HepG2 (cell line): ENCODE data around the gene RBBP8NL. TPM values are rescaled to one million over a fixed set of nuclear protein-coding genes. Genes with fewer than 3 reads are reported as not detected.
A peak's percentile ranks its signal among the peaks of the same experiment; 100 is the strongest.

Experiments used
- ATAC-seq: fragments of 200-7000 bp; cut with Tn5 transposase; 3 replicates; pipeline ENCODE4 v1.9.1; 2020; ENCODE audit warnings: mild to moderate bottlenecking, moderate library complexity
- BruUV-seq: library from RNA; stranded (reverse); fragments of 400-500 nt; replicated peaks from 2 replicates; lab custom pipeline; 2021; lab: Mats Ljungman, UMichigan
- CTCF ChIA-PET: fragments of 300-600 bp; formaldehyde crosslinking; extraction: SDS; loops from one replicate; lab custom pipeline; 2021; ENCODE audit warnings: low total read pairs, inconsistent platforms, low intra/inter-chr PET ratio; lab: Yijun Ruan, JAX
- POLR2A ChIA-PET: fragments of 350-600 bp; sonication (Branson Sonifier 250); formaldehyde crosslinking; loops from one replicate; lab custom pipeline; 2020; ENCODE audit warnings: antibody characterized with exemption, inconsistent platforms; lab: Yijun Ruan, JAX
- DNase-seq: peaks from one replicate; pipeline ENCODE4 v3.0.0-alpha.2; 2015; ENCODE audit warnings: low spot score
- FAIRE-seq: peaks from 3 replicates; lab custom pipeline; 2011; peaks lifted over from hg19 to GRCh38; lab: Jason Lieb, UNC
- H2AFZ ChIP-seq: one replicate; pipeline ENCODE4 v1.6.1; 2011; ENCODE audit warnings: low read length, inconsistent platforms
- H3K27ac ChIP-seq: fragments of 300-600 bp; 3 replicates; pipeline ENCODE4 v1.8.0; 2011; ENCODE audit warnings: mixed run types, mild to moderate bottlenecking, mixed read lengths, low read length, inconsistent platforms; ENCODE audit not compliant: insufficient read depth; ENCODE audit errors: extremely low read length
- H3K27me3 ChIP-seq, 2 experiments: fragments of 200-600 bp in 1 of 2; 2 replicates in 1 of 2; 3 replicates in 1 of 2; pipeline versions ENCODE4 v1.6.0 to v1.8.0; 2011; ENCODE audit warnings: low read length in 2 of 2, mild to moderate bottlenecking in 2 of 2, moderate library complexity in 2 of 2, inconsistent platforms in 1 of 2; ENCODE audit not compliant: insufficient read depth in 2 of 2, control insufficient read depth in 1 of 2
- H3K36me3 ChIP-seq, 2 experiments: fragments of 200-600 bp in 1 of 2; replicated peaks in 1 of 2; 2 replicates in 1 of 2; 3 replicates in 1 of 2; pipeline versions ENCODE4 v1.5.1 to v1.8.0; 2011; ENCODE audit warnings: low read length in 2 of 2, inconsistent platforms in 1 of 2; ENCODE audit not compliant: insufficient read depth in 2 of 2, control insufficient read depth in 1 of 2
- H3K4me1 ChIP-seq: 2 replicates; pipeline ENCODE4 v1.5.1; 2012; ENCODE audit warnings: low read length, inconsistent platforms; ENCODE audit not compliant: insufficient read depth
- H3K4me2 ChIP-seq: 2 replicates; pipeline ENCODE4 v1.6.0; 2011; ENCODE audit warnings: low read depth, low read length, inconsistent platforms
- H3K4me3 ChIP-seq, 3 experiments: fragments of 200-600 bp in 1 of 3; sonication (generic), shearing (Covaris generic) in 1 of 3; replicated peaks in 1 of 3; 2 replicates each; pipeline ENCODE4 v1.5.1; 2011 to 2016; ENCODE audit warnings: low read length in 3 of 3, inconsistent platforms in 2 of 3, low read depth in 2 of 3, mild to moderate bottlenecking in 2 of 3, control low read depth in 1 of 3, mixed read lengths in 1 of 3; ENCODE audit not compliant: insufficient read depth in 1 of 3
- H3K79me2 ChIP-seq: one replicate; pipeline ENCODE4 v1.6.1; 2011; ENCODE audit warnings: low read length, inconsistent platforms; ENCODE audit not compliant: insufficient read depth
- H3K9ac ChIP-seq: 2 replicates; pipeline ENCODE4 v1.6.0; 2011; ENCODE audit warnings: mild to moderate bottlenecking, low read depth, low read length, inconsistent platforms; ENCODE audit not compliant: insufficient read depth
- H3K9me3 ChIP-seq: 2 replicates; pipeline ENCODE4 v1.5.1; 2012; ENCODE audit warnings: mild to moderate bottlenecking, low read length
- H4K20me1 ChIP-seq: 2 replicates; pipeline ENCODE4 v1.6.0; 2011; ENCODE audit warnings: inconsistent platforms, mild to moderate bottlenecking, low read length, moderate library complexity; ENCODE audit not compliant: insufficient read depth
- AHR ChIP-seq: IDR thresholded peaks from 2 replicates; pipeline ENCODE4 v1.6.1; 2018; ENCODE audit warnings: missing genetic modification reagents, missing compliant biosample characterization
- EHMT2 ChIP-seq: fragments of 200-600 bp; sonication (generic); IDR thresholded peaks from 2 replicates; pipeline ENCODE4 v1.7.0; 2017; ENCODE audit warnings: antibody characterized with exemption, low read depth, low read length, borderline replicate concordance
- GABPA ChIP-seq, 2 experiments: IDR thresholded peaks; 2 replicates each; pipeline ENCODE4 v1.6.1; 2011 to 2016; ENCODE audit warnings: low read depth in 2 of 2, low read length in 1 of 2, missing biosample characterization in 1 of 2, missing genetic modification characterization in 1 of 2
- HES4 ChIP-seq: sonication (generic); formaldehyde crosslinking; IDR thresholded peaks from 2 replicates; pipeline ENCODE4 v1.9.0; 2021; ENCODE audit warnings: mild to moderate bottlenecking, missing genetic modification reagents, borderline replicate concordance
- MAZ ChIP-seq, 2 experiments: sonication (generic) in 1 of 2; formaldehyde crosslinking in 1 of 2; IDR thresholded peaks; 2 replicates each; pipeline versions ENCODE4 v1.5.0 to v1.6.1; 2012 to 2020; ENCODE audit warnings: low read depth in 2 of 2, mild to moderate bottlenecking in 2 of 2, borderline replicate concordance in 1 of 2, improper control_type of control experiment in 1 of 2, low read length in 1 of 2, missing genetic modification reagents in 1 of 2, moderate library complexity in 1 of 2
- MYC ChIP-seq: sonication (generic); formaldehyde crosslinking; IDR thresholded peaks from 2 replicates; pipeline ENCODE4 v1.9.0; 2021; ENCODE audit warnings: missing genetic modification reagents, borderline replicate concordance
- MYNN ChIP-seq: sonication (generic); formaldehyde crosslinking; IDR thresholded peaks from 2 replicates; pipeline ENCODE4 v1.4.0; 2020; ENCODE audit warnings: mild to moderate bottlenecking, low read depth, missing genetic modification reagents
- NR3C1 ChIP-seq: sonication (generic); formaldehyde crosslinking; IDR thresholded peaks from 2 replicates; pipeline ENCODE4 v1.4.0; 2020; ENCODE audit warnings: missing genetic modification reagents
- SP2 ChIP-seq: sonication (generic); formaldehyde crosslinking; IDR thresholded peaks from 2 replicates; pipeline ENCODE4 v1.5.1; 2020; ENCODE audit warnings: mild to moderate bottlenecking, missing genetic modification reagents
- SRSF1 ChIP-seq: fragments of 200-400 bp; formaldehyde crosslinking; optimal IDR thresholded peaks from 2 replicates; pipeline ENCODE3; 2017; ENCODE audit warnings: mild to moderate bottlenecking, low read depth, low read length, moderate library complexity
- TP53 ChIP-seq: sonication (generic); formaldehyde crosslinking; conservative IDR thresholded peaks from 2 replicates; pipeline ENCODE4 v1.4.0; 2020; ENCODE audit warnings: missing genetic modification reagents
- ZFX ChIP-seq: sonication (generic); formaldehyde crosslinking; IDR thresholded peaks from 2 replicates; pipeline ENCODE4 v1.4.0; 2020; ENCODE audit warnings: mild to moderate bottlenecking, low read depth, missing genetic modification reagents, moderate library complexity
- ZNF496 ChIP-seq: sonication (generic); formaldehyde crosslinking; IDR thresholded peaks from 2 replicates; pipeline ENCODE4 v1.8.1; 2023; ENCODE audit warnings: mild to moderate bottlenecking, moderate library complexity, missing genetic modification reagents; ENCODE audit not compliant: insufficient replicate concordance
- ZNF766 ChIP-seq: sonication (generic); formaldehyde crosslinking; IDR thresholded peaks from 2 replicates; pipeline ENCODE4 v1.5.0; 2020; ENCODE audit warnings: missing genetic modification reagents, borderline replicate concordance
- ZNF883 ChIP-seq: sonication (generic); formaldehyde crosslinking; IDR thresholded peaks from 2 replicates; pipeline ENCODE4 v1.5.1; 2020; ENCODE audit warnings: mild to moderate bottlenecking, missing genetic modification reagents; ENCODE audit errors: not compliant biosample characterization
- WGBS: methylation state at CpG from one replicate; pipeline ENCODE4 v1.1.6; 2017; ENCODE audit warnings: low lambda C conversion rate; 5-methylcytosine and 5-hydroxymethylcytosine counted together
- in situ Hi-C: cut with HindIII; loops from 2 replicates; pipeline ENCODE4 v1.10.0; 2017; ENCODE audit warnings: low pct_unique_long_range_greater_than_20kb; ENCODE audit not compliant: extremely low pct_ligation_motif_present
- intact Hi-C: fragments of 100-400 bp; cut with micrococcal nuclease; formaldehyde crosslinking; loops from one replicate; pipeline ENCODE4 v1.10.0; 2022; ENCODE audit not compliant: unreplicated experiment
- polyA plus RNA-seq, 8 experiments: library from polyadenylated mRNA; depleted of rRNA in 3 of 8; stranded (reverse) in 7 of 8; unstranded in 1 of 8; fragments of >200 nt; fragmentation: Illumina TruSeq in 4 of 8; extraction: Trizol in 4 of 8; gene quantifications; 2 replicates each; pipeline versions ENCODE4 v1.2.1 to v1.2.3, GENCODE V29; 2011 to 2016; ENCODE audit warnings: low read depth in 4 of 8, missing spikeins in 1 of 8, mixed read lengths in 1 of 8; ENCODE audit not compliant: insufficient read depth in 1 of 8
- total RNA-seq, 5 experiments: library from RNA; depleted of rRNA; stranded (reverse); fragments of >200 nt; fragmentation: Illumina TruSeq; extraction: Trizol; gene quantifications; 2 replicates each; pipeline ENCODE4 v1.2.3, GENCODE V29; 2016; ENCODE audit warnings: low read depth in 1 of 5
- TF ChIP-seq, protein P1 (sequence below): sonication (generic); formaldehyde crosslinking; IDR thresholded peaks from 2 replicates; pipeline ENCODE4 v1.4.0; 2020; ENCODE audit warnings: missing genetic modification reagents
- TF ChIP-seq, protein P2 (sequence below): sonication (generic); formaldehyde crosslinking; IDR thresholded peaks from 2 replicates; pipeline ENCODE4 v1.8.1; 2023; ENCODE audit warnings: mild to moderate bottlenecking, missing genetic modification reagents, borderline replicate concordance
- TF ChIP-seq, protein P3 (sequence below): sonication (generic); formaldehyde crosslinking; IDR thresholded peaks from 2 replicates; pipeline ENCODE4 v1.8.1; 2023; ENCODE audit warnings: mild to moderate bottlenecking, missing genetic modification reagents

The RBBP8NL gene
- total and polyA plus RNA-seq, 2 of the 13 experiments (the other 11 are each of a cell fraction or from before 2014, with no cell fraction given): 0.69 to 0.86 TPM

DNA sequence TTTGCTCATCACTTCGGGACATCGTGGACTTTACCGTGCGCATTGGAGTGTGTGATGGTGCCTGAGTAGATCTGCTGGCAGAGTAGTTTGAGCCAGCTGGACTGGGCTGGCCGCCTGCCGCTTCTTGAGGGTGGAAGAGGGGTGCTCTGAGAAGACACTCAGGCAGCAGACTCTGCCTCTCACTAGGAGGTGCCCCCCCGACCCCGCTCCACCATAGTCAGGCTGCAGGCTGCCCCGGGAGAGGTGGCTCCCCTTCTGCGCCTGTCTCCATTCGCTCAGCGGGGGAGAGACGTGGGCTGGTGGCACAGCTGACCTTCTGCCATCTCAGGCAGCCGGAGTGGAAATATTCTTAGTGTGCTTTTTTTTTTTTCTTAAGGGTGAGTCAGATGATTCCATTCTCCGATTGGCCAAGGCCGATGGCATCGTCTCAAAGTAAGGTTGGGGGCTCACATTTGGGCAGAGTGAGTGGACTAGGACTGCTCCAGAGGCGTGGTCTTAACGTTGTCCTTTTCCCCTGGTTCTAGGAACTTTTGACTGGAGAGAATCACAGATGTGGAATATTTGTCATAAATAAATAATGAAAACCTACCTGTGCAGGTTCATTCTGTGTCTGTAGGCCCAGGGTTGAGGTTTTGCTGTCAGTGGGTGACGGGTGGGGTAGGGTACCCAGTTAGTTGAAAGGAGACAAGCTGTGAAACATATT is 39.3 kb downstream of the RBBP8NL start:
- Histone ChIP-seq H3K27me3 (no peaks in the 10 kb centered on the region; a peak in 2 of 5 replicates), H3K9ac (peak overlapping the region; percentile 97), H2AFZ (no peak overlapping the region), H4K20me1 (peaks cover 15% of the 10 kb centered on the region), H3K4me3 (peak overlapping the region; percentile 97 to 99 (median 99)), H3K4me2 (peak overlapping the region; percentile 97), H3K36me3 (peaks cover 17 to 38% of the 10 kb centered on the region in 2 experiments), H3K9me3 (no peaks in the 10 kb centered on the region), H3K79me2 (peaks cover 40% of the 10 kb centered on the region), H3K4me1 (peaks cover 29% of the 10 kb centered on the region), H3K27ac (peak overlapping the region; percentile 66)
- ATAC-seq (no peak), FAIRE-seq (no peak), DNase-seq (no peak)
- in situ Hi-C loops: no loop called here
- WGBS: 62% methylated on average over 17 of the region's 20 CpGs
- ChIA-PET CTCF (no interaction called here), POLR2A (interaction anchor here (1.2 to 4.5 kb wide), 5 partner anchors 12 to 90 kb away, joined by 5 to 73 read pairs (median 31); partner anchors contain the start of gene LAMA5)
- intact Hi-C loops: no loop called here
- BruUV-seq: no TSS peak
- no peak for TF ChIP-seq MYNN
- TF ChIP-seq, protein P1, sequence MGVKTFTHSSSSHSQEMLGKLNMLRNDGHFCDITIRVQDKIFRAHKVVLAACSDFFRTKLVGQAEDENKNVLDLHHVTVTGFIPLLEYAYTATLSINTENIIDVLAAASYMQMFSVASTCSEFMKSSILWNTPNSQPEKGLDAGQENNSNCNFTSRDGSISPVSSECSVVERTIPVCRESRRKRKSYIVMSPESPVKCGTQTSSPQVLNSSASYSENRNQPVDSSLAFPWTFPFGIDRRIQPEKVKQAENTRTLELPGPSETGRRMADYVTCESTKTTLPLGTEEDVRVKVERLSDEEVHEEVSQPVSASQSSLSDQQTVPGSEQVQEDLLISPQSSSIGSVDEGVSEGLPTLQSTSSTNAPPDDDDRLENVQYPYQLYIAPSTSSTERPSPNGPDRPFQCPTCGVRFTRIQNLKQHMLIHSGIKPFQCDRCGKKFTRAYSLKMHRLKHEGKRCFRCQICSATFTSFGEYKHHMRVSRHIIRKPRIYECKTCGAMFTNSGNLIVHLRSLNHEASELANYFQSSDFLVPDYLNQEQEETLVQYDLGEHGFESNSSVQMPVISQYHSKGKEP (CRISPR knock-in tag): no peak
- no peak for TF ChIP-seq SP2 (CRISPR knock-in tag)
- no peak for TF ChIP-seq MYC (CRISPR knock-in tag)
- TF ChIP-seq AHR (CRISPR knock-in tag): peak; percentile 66; the same call in 1 of the 2 replicates
- TF ChIP-seq, protein P2, sequence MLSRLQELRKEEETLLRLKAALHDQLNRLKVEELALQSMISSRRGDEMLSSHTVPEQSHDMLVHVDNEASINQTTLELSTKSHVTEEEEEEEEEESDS (CRISPR knock-in tag): no peak
- TF ChIP-seq EHMT2: no peak
- peak; percentile 30 for TF ChIP-seq ZNF883 (CRISPR knock-in tag)
- TF ChIP-seq, protein P3, sequence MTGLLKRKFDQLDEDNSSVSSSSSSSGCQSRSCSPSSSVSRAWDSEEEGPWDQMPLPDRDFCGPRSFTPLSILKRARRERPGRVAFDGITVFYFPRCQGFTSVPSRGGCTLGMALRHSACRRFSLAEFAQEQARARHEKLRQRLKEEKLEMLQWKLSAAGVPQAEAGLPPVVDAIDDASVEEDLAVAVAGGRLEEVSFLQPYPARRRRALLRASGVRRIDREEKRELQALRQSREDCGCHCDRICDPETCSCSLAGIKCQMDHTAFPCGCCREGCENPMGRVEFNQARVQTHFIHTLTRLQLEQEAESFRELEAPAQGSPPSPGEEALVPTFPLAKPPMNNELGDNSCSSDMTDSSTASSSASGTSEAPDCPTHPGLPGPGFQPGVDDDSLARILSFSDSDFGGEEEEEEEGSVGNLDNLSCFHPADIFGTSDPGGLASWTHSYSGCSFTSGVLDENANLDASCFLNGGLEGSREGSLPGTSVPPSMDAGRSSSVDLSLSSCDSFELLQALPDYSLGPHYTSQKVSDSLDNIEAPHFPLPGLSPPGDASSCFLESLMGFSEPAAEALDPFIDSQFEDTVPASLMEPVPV (CRISPR knock-in tag): no peak
- peak; percentile 35; the same call in 1 of the 2 replicates for TF ChIP-seq HES4 (CRISPR knock-in tag)
- TF ChIP-seq NR3C1 (CRISPR knock-in tag): no peak
- no peak for TF ChIP-seq MAZ (IDR thresholded peaks at IDR 0.05; ENCODE audit: borderline replicate concordance, low read depth, low read length)
- 0 out of 2 replicates have a peak, but pooled peaks have one; percentile 6 for TF ChIP-seq MAZ (CRISPR knock-in tag; IDR thresholded peaks at IDR 0.05; ENCODE audit: low read depth)
- TF ChIP-seq ZFX (CRISPR knock-in tag): no peak
- no peak for TF ChIP-seq TP53 (CRISPR knock-in tag)
- no peak for TF ChIP-seq ZNF496 (CRISPR knock-in tag)
- no peak for TF ChIP-seq SRSF1
- TF ChIP-seq ZNF766 (CRISPR knock-in tag): peak; percentile 24; the same call in 1 of the 2 replicates
- no peak for TF ChIP-seq GABPA (IDR thresholded peaks at IDR 0.05; ENCODE audit: low read depth, low read length)
- TF ChIP-seq GABPA (CRISPR knock-in tag; IDR thresholded peaks at IDR 0.05; ENCODE audit: low read depth): 0 out of 2 replicates have a peak, but pooled peaks have one; percentile 6
